Stimulated activated CD4-positive, alpha-beta T cell treated with anti-CD3 and anti-CD28 coated beads, TNF-alpha, amount 100 ng/mL, for 1 hour (primary cell): ENCODE measurements around the gene CGAS.
"Not testable (repeated sequence)": the region's sequence is repeated elsewhere in the genome, so short reads cannot be mapped to it uniquely, and the experiment has no call there.

Source experiments
- DNase-seq, 3 donors: peaks; one replicate each; pipeline ENCODE4 v3.0.0-alpha.2; 2020; ENCODE audit warnings: low read depth in 3 of 3, low spot score in 1 of 3

Gene CGAS

DNA sequence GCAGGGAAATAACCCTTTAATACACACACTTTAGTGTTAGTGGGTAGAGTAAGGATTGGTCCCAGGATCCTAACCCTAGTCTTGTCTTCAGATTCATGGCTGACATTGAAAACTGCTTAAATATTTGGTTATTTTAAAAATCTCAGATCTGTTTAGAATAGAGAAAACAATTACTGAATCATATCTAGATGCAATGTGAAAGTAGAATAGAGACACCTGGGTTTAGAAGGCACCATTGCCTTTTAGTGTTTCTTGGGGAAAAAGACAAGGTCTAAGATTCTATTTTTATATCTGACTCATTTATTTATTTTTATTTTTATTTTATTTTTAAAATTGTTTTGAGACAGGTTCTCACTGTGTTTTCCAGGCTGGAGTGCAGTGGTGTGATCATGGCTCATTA, 51.4 kb downstream of the CGAS start:
- no peak for DNase-seq

DNA sequence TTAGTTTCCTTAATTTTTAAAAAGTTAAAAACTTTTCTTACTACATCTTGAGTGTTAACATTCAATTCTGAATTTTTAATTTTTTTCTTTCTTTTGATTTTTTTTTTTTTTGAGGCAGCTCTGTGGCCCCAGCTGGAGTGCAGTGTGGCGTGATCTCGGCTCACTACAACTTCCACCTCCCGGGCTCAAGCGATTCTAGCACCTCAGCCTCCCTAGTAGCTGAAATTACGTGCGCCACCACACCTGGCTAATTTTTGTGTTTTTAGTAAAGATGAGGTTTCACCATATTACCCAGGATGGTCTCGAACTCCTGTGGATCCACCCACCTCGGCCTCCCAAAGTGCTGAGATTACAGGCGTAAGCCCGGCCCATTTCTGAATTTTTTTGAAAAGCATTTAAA, 56.2 kb downstream of the CGAS start:
- no peak for DNase-seq

DNA sequence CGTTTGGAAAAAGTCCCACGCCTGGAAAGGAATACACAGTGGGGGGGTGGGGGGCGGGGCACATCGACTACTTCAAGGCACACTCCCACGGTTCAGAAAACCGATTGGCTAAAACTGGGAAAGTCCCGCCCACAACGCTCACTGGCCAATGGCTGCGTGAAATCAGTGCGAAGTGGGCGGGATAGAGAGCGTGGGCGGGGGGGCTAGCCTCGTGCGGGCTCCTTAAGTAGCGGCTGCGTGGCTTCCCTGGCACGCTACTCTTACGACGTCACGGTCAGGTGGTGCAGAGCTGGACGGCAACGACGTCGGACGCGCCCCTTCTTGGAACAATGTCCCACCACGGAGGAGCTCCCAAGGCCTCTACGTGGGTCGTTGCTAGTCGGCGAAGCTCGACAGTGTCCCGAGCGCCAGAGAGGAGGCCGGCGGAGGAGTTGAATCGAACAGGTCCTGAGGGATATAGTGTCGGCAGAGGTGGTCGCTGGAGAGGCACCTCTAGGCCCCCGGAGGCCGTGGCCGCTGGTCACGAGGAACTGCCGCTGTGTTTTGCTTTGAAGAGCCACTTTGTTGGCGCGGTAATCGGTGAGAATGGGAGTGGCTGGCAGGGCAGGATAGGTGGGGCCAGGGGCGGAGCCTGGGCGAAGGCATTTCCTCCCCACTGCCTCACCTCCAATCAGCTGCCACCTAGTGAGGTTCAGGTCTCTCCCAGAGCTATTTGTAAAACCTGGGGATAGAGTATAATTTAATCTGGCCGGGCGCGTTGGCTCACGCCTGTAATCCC, 57.3 kb downstream of the CGAS start, which contains the start of gene DDX43:
DDX43 (plus strand) TSS at position 252 of the 778 bp plus-strand sequence; CDS start at position 330, 78 bp downstream.
- DNase-seq, result peak in 1 of 3 donors; percentile 10

DNA sequence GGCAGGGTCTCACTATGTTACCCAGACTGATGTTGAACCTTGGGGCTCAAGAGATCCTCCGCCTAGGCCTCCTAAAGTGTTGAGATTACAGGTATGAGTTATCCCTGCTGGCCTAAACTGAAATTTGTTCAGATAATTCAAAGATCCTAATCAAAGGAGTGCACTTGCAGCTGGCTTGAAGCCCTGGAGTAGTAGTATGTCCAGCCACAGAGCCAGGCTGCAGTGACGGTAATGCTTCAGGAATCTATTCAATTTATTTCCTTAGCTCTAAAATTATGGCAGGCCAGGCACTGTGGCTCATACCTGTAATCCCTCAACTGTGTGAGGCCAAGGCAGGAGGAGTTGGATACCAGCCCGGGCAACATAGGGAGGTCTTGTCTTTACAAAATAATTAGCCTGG, 58.8 kb downstream of the CGAS start:
- DNase-seq, result no peak

DNA sequence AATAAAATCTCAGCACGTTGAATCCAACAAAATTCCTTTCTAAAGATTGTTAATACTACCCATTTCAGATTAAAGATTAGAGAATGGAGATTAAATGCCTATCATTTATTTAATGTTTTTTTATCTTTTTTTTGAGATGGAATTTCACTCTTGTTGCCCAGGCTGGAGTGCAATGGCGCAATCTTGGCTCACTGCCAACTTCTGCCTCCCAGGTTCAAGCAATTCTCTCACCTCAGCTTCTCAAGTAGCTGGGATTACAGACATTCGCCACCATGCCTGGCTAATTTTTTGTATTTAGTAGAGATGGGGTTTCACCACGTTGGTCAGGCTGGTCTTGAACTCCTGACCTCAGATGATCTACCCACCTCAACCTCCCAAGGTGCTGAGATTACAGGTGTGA, 59.9 kb downstream of the CGAS start:
- not testable (repeated sequence) for DNase-seq

DNA sequence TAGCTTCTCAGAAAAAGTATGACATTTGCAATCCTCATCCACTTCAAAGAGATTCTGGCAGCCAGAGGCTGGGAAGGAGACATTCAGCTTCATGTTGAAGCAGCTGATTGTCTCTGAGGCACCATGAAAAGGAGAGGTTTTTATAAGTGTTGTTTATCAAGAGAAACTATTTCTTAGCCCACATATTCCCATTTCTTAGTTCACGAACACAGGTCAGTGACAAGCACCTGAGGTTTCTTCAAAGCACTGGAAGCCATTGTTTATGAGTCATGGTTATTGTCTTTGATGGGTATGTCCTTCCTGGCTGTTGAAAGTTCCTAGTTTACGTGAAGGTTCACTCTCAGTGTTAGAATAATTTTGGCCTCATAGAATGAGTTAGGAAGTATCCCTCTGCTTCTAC, 60.4 kb downstream of the CGAS start:
- no peak for DNase-seq

DNA sequence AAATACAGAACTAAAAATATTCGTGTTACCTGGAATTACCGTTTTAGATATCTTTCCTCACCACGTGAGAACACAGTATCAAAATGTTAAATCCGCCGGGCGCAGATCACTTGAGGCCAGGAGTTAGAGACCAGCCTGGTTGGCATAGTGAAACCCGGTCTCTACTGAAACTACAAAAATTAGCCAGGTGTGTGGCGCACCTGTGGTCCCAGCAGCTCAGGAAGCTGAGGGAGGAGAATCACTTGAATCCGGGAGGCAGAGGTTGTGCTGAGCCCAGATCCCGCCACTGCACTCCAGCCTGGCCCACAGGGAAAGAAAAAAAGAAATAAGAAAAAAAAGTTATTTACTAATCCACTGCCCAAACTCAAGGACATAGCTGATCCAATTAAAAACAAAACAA, 62.2 kb downstream of the CGAS start:
- no peak for DNase-seq

DNA sequence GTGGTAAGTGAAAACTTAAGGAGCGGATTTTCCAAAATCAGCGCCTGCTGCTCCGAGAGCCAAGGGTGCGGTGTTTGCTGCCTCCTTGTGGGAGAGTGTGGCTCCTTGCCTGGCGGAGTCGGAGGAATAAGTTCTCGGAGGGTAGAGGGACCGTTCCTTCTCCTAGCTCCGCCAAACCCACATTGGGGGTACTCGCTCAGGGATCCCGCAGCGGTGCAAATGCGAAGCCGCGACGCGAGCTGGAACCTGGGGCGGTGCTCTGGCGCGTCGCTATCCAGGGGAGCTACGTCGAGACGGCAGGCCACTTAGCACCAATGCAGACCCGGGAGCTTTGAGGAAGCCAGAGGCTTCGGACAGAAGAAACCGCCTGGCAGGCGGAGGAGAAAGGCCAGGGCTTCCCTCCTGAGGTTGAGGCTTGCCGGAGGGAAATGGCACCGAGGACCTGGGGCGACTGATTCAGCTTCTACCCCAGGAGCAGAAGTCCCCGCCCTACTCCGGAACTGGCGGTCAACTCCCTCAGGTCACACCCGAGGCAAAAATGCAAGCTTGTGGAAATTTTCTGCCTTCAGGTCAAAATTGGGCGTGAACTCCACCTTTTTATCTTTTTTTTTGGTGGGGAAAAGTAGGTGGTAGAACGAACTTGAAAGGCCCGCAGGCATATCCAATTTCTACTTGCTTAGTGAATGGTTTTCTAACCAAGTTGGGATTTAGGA, 63.1 kb downstream of the CGAS start:
- peak in 2 of 3 donors; percentile 11 to 13 for DNase-seq

DNA sequence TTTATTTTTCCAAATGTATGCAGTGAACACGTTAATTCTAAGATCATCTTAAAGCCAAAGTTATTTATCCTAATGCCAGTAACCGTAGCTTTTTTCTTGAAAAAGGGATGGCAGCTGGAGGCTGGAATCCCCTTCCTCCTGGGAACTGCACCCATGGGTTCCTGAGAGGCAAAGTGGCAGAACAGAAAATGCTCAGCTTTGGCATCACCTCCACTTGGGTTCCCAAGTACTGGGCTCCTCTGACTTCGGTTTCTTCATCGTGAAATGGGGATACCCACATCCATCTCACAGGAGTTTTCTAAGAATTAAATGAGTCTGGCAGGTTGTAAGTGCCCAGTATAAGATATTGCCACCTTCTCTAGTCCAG, 63.7 kb downstream of the CGAS start:
- DNase-seq, result no peak

DNA sequence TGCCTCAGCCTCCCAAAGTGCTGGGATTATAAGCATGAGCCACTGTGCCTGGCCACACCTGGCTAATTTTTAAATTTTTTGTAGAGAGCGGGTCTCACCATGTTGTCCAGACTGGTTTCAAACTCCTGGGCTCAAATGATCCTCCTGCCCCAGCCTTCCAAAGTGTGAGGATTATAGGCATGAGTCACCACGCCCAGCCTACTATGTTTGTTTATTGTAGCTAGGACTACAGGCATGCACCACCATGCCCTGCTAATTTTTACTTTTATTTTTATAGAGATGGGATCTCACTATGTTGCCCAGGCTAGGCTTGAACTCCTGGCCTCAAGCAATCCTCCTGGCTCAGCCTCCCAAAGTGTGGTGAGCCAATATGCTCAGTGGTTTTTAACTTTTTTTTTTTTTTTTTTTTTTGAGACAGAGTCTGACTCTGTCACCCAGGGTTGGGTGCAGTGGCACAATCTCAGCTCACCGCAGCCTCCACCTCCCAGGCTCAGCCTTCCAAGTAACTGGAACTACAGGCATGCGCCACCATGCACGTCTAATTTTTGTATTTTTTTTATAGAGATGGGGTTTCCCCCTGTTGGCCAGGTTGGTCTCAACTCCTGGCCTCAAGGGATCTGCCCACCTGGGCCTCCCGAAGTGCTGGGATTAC, 69.5 kb downstream of the CGAS start:
- no peak for DNase-seq

DNA sequence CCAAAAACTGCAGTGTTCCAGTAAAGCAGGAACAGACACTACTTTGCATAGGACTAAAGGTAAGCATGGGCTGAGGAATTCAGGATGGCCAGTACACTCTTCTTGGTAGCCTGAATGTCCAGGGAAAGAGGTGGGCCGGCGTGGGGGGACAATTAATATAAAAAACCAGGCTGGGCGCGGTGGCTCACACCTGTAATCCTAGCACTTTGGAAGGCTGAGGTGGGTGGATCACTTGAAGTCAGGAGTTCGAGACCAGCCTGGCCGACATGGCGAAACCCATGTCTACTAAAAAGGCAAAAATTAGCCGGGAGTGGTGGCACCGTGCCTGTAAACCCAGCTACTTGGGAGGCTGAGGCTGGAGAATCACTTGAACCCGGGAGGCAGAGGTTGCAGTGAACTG, 70.6 kb downstream of the CGAS start:
- DNase-seq, result not testable (repeated sequence)

DNA sequence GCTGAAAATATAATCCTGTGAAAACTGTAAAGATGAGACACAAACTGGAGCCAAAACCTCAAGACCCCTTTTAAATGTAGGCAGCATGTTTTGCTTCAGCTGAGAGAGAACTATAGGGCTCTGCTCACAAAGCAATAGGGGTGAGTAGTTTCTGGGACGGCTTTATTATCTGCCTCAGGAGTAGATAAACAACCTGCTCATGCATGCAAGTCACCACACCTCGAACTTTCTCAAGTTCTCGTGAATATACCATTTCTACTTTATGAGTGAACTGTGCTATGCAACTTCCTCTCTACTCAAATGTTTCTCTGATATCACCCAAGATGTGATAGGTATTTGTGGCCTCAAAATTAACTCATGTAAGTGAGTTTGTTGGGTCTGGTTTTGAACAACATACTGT, 74.9 kb downstream of the CGAS start:
- DNase-seq, result no peak

DNA sequence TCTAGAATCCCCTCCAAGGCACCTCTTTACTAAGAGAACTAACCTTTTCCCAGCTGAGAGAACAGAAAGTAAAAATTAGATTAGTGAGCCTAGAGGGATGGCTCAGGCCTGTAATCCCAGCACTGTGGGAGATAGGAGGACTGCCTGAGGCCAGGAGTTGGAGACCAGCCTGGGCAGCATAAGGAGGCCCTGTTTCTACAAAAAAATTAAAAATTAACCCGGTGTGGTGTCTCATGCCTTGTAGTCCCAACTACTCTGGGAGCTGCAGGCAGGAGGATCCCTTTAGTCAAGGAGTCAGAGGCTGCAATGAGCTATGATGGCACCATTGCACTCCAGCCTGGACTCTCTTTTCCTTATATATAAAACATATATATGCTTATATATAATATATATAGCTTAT, 76.9 kb downstream of the CGAS start:
- DNase-seq, result no peak
